Activated CD8-positive, alpha-beta memory T cell treated with anti-CD3 and anti-CD28 coated beads for 24 hours (primary cell): ENCODE measurements around the gene TMEM242.

Experiments used
- DNase-seq: peaks from one replicate; pipeline ENCODE4 v3.0.0-alpha.2; 2020

The TMEM242 gene

DNA sequence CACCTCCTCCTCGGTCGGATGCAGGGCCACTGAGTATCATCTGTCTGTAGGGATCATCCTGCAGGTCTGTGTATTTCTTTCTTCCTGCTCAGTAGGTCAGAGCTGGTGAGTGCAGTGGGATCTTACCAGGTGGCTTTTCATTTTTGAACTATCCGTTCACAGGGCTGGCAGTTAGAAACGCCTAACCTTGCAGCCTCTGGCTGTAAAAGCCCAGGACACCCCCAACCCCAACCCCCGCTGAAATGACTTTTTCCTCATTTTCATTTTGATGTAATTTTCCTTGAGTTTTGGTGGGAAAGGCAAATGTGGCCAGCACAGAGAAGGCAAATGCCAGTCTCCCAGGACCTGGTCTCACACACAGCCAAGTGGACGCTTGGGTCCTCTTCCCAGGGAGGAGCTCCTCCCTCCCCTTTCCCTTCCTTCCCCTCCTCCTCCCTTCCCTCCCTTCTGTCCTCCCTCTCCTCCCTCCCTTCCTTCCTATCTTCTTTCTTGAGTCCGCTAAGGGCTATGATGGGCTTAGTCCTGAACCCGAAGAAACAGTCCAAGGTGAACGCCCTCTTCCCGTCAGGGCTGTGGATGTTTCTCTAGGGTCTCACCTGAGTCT lies 36.0 kb downstream of the TMEM242 start:
- no peak for DNase-seq

DNA sequence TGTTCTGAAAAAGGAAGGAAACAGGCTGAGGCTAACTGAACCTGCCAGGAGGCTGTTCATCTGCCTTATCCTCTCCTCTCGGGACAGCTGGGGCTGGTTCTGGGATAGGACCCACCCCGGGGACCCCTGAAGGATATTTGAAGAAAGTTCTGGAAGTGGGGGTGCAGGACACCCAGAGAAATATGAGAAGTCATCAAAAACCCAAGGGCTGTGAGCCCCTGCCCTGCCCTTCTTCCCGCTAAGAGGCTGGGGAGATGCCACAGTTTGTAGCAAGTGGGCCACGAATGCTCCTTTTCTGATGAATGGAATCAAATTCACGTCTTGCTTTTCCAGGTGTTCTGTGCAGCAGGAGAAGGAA lies 37.9 kb downstream of the TMEM242 start:
- DNase-seq, result peak; percentile 24

DNA sequence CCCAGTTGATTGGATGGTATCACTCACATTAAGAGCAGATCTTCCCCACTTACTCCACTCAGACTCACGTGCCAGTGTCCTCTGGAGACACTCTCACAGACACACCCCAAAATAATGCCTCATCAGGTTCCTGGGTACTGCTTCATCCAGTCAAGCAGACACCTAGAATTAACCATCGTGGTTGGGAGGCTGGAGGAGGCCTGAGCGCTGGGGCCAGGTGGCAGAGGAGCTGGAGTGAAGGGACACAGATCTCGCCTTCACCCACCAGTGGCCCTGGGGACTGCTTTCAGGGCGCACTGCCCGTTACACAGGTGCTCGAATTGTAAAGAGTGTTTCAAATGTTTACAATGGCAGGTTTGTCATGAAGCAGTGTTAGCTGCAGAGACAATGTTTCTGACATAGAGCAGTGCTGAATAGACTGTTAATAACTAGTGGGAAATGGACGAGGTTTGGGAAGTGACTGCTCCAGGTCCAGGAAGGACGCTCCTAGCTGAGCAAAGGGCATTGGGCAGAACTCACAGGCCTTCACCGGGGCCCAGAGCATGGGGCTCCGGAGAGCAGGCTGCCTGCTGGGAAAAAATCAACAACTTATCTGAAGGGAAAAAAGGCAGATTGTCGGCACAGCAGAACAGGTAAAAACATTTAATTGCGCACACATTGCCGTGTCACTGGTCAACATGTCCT lies 38.4 kb downstream of the TMEM242 start:
- peak; percentile 37 for DNase-seq

DNA sequence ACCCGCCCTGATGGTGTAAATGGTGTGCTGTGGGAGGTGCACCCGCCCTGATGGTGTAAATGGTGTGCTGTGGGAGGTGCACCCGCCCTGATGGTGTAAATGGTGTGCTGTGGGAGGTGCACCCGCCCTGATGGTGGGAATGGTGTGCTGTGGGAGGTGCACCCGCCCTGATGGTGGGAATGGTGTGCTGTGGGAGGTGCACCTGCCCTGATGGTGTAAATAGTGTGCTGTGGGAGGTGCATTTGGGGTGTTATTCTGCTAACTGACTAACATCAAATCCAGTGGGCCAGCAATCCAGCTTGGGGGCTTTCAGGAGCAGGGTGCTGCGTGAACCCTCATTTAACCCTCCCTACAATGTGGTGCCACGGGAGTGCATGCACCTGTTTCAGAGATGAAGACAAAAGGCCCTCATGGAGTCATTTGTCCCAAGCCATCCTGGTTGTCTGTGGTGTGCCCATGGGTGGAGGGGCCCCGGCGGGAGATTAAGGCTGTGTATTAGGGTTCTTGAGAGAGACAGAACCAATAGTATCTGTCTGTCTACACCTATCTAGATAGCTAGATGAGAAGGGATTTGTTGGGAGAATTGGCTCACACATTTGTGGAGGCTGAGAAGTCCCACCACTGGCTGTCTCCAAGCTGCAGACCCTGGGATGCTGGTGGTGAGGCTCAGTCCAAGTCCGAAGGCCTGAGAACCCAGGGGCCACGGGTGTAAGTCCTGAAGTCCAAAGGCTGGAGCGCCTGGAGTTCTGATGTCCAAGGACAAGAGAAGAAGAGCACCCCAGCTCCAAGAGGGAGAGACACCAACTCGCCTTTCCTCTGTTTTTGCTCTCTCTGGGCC lies 39.2 kb downstream of the TMEM242 start:
- DNase-seq, result peak; percentile 38

DNA sequence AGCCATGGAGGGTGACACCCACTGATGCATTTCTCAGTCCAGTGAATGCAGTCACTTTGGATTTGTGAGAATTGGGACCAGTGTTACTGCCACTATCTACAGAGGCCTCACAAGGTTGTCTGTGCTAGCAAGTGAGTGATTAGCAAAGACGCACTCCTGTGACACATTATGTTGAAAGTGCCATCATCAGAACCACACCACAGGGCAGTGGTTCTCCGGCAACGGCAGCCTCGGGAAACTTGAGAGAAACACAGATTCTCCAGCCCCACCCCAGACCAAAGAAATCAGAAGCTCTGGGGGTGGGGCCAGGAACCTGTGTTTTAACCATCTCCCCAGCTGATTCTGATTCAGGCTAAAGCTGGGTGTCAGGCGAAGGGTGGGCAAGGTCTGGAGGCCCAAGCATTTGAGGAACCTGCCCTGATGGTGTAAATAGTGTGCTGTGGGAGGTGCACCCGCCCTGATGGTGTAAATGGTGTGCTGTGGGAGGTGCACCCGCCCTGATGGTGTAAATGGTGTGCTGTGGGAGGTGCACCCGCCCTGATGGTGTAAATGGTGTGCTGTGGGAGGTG lies 39.9 kb downstream of the TMEM242 start:
- DNase-seq, result peak; percentile 44

DNA sequence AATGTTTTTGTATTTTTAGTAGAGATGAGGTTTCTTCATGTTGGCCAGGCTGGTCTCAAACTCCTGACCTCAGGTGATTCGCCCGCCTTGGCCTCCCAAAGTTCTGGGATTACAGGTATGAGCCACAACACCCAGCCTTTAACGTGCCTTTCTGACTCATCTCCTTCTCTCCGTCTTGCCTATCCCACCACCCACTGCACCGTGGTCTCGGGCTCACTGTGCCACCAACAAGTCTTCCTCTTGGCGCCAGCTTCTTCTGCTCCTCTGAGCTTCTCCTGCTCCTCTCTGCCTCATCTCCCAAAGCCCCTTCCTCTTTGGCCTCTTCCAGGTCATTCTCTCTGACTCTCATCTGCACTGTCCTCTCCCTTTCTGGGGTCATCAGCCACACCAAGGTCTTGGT lies 41.0 kb downstream of the TMEM242 start:
- DNase-seq, result peak; percentile 45

DNA sequence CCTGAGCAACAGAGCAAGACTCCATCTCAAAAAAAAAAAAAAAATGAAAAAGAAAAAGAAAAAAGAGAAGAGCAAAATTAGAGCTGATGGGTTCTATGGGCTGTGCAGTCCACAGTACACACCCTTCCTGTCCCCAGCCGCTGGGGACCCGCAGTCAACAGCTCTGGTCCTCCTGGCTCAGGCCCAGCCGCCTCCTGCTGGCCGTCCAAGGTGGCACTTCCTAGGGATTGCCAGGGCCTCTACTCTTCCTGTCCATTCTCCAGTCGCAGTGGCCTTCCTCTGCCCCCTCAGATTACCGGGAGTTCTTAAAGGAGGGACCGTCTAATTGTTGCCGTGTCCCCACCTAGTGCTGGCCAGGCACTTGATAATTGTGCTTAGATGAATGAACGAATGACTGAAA lies 41.7 kb downstream of the TMEM242 start:
- DNase-seq, result no peak

DNA sequence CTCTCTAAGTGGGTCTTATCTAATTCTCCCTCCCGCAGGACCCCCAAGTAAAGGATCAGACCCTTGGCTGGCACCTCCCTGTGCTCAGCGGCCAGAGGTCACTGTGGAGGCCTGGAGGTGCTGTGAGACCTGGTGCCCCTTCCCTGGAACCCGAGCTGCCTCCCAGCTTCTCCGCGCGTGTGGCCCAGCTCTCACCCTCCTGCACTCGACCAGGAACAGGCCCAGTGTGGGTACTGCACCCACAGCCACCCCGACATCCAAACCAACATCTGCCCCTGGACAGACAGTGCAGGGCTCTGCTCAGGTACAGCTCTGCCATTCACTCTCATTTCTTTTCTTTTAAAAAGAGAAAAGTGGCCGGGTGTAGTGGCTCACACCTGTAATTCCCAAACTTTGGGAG lies 42.4 kb downstream of the TMEM242 start:
- no peak for DNase-seq

DNA sequence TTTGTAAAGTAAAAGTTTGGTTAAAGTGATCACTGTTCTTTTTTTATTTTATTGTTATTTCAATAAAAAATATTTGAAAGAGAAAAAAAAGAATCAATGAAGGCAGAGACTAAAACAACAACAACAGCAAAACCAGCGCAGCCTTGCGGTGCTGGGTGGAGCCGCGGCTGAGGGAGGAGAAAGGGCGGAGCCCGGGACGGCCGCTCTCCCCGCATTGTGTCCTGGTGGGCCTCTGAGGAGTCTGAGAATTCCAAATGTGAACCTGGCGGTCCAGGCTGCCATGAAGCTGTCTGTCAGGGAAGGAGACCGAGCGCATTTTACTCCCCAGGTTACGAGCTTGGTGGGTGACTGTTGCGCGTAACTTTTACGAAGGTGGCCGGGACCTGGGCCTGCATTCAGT lies 43.2 kb downstream of the TMEM242 start:
- no peak for DNase-seq

DNA sequence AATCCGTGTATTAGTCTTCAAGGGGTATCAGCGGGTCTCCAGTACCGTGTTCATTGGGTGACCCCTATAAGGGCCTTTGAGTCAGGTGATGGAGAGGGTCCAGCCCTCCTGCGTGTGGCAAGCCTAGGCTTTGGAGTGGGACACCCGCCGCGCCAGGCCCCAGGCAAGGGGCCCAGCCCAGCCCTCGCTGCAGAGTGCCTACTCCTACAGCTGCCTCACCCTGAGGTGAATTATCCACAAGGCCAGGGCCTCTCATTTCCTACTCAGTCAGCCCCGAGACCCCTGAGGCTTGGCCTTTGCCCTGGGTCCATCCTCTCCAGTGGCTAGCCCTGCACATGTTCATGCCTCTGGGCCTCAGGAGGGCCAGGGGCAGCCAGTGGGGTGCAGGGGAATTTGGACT lies 45.1 kb downstream of the TMEM242 start:
- no peak for DNase-seq

DNA sequence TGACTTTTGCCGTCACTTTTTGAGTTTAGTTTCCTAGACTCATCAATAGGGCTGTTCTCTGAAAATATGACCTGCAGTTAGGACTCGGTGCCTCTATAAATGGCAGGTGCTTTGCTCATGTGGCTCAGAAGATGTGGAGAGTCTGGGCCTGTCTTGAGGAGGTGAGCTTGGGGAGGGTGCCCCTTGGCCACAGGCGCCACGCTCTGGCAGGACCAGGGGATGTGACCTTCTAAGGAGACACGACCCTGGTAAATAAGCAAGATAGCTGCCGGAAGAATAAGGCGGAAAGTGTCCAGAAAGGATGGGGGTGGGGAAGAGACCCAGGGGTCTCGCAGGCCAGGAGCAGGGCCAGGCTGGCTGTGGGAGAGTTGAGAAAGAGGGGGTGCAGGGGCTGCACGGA lies 46.6 kb downstream of the TMEM242 start:
- DNase-seq, result no peak

DNA sequence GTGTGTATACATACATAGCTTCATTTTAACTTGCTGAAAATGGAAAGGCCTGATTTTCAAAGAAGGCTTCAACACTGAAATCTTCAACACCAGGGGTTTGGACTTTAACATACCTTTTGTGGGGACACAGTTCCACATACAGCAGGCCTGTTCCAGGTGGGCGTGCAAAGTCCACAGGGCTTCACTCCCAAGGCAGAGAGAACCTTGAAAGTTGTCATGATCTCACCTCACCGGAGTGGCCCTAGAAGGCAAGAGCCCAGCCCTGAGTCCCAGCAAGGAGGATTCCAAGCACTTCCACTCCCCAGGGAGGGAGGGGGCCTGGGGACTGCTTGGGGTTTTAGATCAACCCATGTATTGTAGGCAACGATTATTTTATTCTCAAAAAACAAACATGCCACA lies 47.2 kb downstream of the TMEM242 start:
- DNase-seq, result no peak

DNA sequence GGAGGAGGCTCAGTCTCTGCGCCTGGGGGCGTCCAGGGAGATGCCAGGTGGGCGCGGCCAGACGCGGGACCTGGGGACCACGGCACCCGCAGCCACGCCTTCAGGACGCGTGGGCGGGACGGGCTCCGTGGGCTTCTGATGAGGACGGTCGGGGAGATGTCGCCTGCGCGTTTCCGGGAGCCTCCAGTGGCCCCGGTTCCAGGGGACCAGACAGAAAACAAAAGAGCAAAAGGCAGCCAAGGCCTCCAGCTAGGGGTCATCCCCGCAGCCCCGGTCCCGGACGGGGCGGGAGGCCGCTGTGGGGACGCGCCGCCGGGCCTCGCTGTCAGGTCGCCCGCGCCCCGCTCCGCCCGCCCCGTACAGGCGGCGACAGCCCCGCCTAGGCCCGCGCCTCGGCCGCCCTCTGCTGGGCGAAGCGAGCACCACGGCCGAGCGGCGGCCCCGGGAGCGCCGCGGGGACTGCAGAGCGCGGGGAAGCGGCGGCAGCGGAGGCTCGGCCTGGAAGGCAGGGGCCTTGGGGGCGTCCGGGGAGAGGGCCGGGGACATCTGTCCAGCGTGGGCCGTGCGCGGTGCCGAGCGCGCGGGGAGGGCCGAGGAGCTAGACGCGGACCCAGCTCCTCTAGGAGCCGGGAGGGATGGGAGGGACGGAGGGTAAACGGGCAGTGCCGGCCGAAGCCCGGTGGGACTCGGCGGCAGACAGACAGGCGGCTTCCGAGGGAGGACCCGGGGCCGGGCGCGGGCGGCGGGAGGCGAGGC lies 48.7 kb downstream of the TMEM242 start:
- DNase-seq, result peak; percentile 93

DNA sequence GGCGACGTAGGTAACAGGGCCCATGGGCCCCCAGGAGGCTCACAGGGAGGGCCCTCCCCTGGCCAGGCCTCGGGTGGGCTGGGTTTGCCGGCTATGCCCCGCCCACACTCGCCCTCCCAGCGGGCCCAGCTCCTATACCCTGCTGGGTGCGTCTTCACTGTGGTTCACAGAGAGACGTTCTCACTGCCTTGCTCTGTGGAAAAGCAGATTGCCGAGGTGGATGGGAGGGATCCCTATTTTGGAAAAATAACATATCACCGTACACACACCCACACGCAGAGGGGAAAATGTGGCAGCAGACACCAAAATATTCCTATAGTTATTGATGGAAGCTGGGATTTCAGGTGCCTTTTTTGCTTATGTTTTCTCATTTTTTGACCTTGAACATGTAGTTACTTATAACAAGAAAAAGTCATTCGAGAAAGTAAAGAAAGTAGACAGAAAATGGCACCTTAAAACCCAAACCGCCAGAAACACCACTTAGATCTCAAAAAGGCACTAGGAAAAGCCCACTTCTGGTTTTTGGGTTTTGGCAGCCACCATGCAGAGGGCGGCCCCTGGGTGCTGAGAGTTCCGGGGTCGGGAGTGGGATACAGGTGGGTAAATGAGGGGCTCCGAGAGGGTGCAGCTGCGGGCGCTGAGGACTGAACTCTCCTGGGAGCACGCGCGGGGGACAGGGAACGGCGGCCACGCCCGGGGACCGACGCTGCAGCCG lies 49.4 kb downstream of the TMEM242 start:
- DNase-seq, result peak; percentile 86

DNA sequence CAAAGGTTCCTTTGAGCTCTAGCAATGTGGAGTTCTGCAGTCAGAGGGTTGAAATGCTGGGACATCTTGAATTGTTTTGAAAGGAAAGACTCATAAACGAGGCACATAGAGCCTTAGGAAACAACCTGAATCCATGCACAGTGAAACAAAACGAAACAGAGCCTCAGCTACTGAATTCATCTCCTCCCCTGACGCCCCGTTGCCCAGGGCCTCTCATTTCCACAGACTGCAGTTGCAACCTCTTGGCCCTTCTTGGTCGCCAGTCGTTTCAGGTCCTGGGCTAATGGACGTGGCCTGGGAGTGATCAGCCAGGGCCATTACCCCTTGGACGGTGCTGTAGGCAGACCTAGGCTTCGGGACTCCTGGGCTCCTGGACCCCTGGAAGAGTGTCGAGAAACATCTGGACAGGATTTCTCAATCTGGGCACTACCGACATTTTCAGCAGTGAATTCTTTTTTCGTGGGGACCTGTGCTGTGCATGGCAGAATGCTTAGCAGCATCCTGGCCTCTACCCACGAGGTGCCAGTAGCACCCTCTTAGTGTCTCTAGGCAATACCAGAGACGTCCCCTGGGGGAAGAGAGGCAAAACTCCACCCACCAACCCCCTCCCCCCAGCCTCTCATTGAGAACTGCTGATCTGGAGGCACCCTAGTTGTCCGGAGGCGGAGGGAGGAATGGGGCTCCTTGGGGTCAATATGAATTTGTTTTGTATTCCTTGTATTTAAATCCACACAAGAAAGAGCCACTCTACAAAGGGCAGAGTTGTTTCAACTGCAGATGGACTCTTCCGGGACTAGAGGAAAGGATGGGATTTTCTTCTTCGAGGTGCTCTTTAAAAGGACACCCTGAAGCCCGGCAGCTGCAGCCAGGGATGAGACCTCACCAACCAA lies 50.2 kb downstream of the TMEM242 start:
- DNase-seq, result peak; percentile 62

DNA sequence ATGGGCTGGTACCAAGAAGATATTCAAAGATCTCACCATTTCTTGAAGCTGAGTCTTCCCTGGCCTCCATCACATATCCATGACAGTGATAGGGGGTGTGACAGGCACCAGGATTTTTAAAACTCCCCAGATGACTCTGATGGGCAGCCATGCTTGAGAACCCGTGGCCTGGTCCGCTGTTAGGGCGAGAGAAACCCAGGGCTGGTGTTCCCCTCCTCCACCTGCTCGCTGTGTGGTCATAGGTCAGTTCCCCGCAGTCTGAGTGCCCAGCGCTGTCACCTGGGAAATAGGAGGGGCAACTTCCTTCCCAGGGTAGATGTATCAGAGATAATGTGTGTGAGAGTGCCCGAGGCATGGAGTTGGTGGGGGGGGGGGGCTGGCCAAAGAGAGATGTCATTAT lies 50.9 kb downstream of the TMEM242 start:
- no peak for DNase-seq

DNA sequence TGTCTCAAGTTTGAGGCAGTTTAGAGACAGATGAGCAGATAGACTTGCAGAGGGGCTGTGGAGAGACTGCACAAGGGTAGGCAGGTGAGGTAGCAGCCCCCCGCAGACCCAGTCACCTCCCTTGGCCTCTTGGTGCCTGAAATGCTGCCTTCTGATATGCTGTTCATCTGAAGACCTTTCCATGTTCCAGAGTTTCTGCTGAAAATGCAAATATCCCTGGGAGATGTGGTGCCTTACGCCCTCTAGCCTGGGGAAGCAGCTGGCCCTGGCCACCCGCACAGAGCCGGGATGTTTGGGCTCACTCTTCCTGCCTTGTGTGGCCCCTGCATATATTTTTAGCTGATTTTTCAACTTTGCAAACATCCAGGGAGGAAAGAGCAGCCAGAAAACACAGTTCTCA lies 51.4 kb downstream of the TMEM242 start:
- DNase-seq, result no peak

DNA sequence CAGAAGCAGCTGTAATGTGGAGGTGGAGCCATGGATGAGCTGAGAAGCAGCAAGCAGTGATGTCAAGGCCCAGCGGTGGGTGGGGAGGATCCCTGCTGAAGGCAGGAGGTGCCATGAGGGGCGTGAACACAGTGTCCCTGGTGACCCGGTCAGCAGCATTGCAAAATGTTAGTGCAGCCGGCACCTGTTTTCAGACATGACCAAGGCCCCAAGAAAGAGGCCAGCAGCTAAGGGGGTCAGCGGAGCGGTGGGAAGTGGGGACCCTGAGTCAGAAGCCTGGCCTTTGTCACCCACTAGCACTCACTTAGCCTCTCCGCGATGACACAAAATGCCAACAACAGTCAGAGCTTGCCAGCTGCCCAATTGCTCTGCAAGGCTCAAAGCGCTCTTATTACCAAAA lies 51.9 kb downstream of the TMEM242 start:
- no peak for DNase-seq

DNA sequence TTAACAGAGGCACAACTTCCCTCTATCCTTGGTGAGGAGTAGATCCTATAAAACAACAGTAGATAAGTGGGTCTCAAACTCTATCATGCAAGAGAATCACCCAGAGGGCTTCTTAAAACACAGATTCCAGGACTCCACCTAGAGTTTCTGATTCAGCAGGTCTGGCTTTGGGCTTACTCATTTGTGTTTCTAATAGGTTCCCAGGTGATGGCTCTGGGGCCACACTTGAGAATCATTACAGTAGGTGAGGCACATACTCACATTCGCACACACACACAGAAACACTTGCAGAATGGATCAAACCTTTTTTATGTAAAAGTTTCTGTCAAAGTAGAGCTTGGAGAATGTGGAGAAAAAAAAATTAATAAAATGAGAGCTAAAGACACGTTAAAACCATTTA lies 52.4 kb downstream of the TMEM242 start:
- DNase-seq, result no peak

DNA sequence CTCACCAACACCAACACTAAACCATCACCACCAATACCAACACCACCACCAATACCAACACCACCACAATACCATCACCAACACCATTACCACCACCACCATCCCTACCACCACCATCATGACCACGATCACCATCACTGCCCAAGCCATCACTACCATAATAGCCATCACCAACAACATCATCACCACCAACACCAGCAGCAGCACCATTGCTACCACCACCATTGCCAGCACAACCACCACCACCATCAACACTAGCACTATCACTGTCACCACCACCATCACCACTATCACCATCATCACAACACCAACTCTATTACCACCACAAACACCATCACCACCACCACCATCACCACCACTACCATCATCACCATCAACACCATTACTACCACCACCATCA lies 53.0 kb downstream of the TMEM242 start:
- no peak for DNase-seq

DNA sequence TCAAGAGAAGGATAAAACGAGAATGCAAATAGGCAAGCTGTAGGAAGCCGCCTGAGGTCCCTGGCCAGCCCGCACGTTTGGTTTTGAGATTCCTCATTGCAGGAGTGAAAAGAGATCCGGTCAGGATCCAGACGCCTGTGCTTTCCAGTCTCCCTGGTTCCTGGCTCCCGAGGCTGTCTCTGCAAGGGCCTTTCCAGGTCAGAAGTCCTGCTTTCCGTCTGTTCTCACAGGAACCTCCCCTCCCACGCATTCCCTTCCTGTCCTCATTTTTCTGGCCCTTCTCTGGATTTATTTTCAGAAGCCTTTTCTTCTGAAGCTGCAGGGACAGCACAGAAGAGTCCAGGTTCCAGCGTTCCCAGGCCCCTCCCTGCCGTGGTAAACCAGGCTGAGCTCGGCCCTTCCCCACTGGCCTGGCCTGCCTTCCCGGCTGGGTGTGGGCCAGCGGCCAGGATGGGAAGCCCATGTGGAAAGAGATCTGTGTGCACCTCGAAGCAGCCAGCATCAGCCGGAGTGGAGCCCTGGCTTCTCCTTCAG lies 54.0 kb downstream of the TMEM242 start:
- no peak for DNase-seq
